Keratinocyte (primary cell): ENCODE measurements around the gene PAPOLA. TPM values are rescaled to one million over a fixed set of nuclear protein-coding genes. Genes with fewer than 3 reads are reported as not detected.
"Not testable (repeated sequence)": the region's sequence is repeated elsewhere in the genome, so short reads cannot be mapped to it uniquely, and the experiment has no call there.

ENCODE experiments used
- DNase-seq: peaks from one replicate; pipeline ENCODE4 v3.0.0-alpha.2; 2011; ENCODE audit warnings: low read depth, missing footprints, low spot score
- FAIRE-seq: peaks from 2 replicates; lab custom pipeline; 2011; peaks lifted over from hg19 to GRCh38; lab: Jason Lieb, UNC
- H2AFZ ChIP-seq: 2 replicates; pipeline ENCODE4 v1.6.0; 2012; ENCODE audit warnings: low read length, control low read depth, inconsistent platforms; ENCODE audit not compliant: control insufficient read depth
- H3K27ac ChIP-seq: 2 replicates; pipeline ENCODE4 v1.5.1; 2011; ENCODE audit warnings: low read length; ENCODE audit not compliant: control insufficient read depth, insufficient read depth
- H3K27me3 ChIP-seq: 3 replicates; pipeline ENCODE4 v1.6.0; 2011; ENCODE audit warnings: low read length; ENCODE audit not compliant: control insufficient read depth, insufficient read depth; ENCODE audit errors: extremely low read depth
- H3K36me3 ChIP-seq, 2 experiments: 2 replicates in 1 of 2; 3 replicates in 1 of 2; pipeline ENCODE4 v1.5.1; 2011; ENCODE audit warnings: low read length in 2 of 2, mild to moderate bottlenecking in 1 of 2; ENCODE audit not compliant: control insufficient read depth in 2 of 2, insufficient read depth in 2 of 2; ENCODE audit errors: extremely low read depth in 1 of 2
- H3K4me1 ChIP-seq: 3 replicates; pipeline ENCODE4 v1.5.1; 2011; ENCODE audit warnings: low read length; ENCODE audit not compliant: control insufficient read depth, insufficient read depth; ENCODE audit errors: extremely low read depth
- H3K4me2 ChIP-seq: 3 replicates; pipeline ENCODE4 v1.6.0; 2011; ENCODE audit warnings: low read depth, low read length; ENCODE audit not compliant: control insufficient read depth, insufficient read depth; ENCODE audit errors: extremely low read depth
- H3K4me3 ChIP-seq, 3 experiments: fragments of 200-600 bp in 1 of 3; sonication (generic) in 1 of 3; 2 replicates in 2 of 3; 3 replicates in 1 of 3; pipeline ENCODE4 v1.5.1; 2011 to 2016; ENCODE audit warnings: low read length in 3 of 3, mild to moderate bottlenecking in 3 of 3, control low read depth in 2 of 3, inconsistent platforms in 1 of 3, low read depth in 1 of 3, mixed read lengths in 1 of 3, mixed run types in 1 of 3, moderate library complexity in 1 of 3; ENCODE audit not compliant: control insufficient read depth in 2 of 3, insufficient read depth in 2 of 3; ENCODE audit errors: extremely low read depth in 1 of 3
- H3K79me2 ChIP-seq: 2 replicates; pipeline ENCODE4 v1.6.0; 2012; ENCODE audit warnings: low read length; ENCODE audit not compliant: control insufficient read depth, insufficient read depth
- H3K9ac ChIP-seq: 3 replicates; pipeline ENCODE4 v1.6.0; 2011; ENCODE audit warnings: low read length; ENCODE audit not compliant: control insufficient read depth, insufficient read depth; ENCODE audit errors: extremely low read depth
- H3K9me1 ChIP-seq: 3 replicates; pipeline ENCODE4 v1.6.0; 2011; ENCODE audit warnings: low read length; ENCODE audit not compliant: control insufficient read depth, insufficient read depth; ENCODE audit errors: extremely low read depth
- H3K9me3 ChIP-seq: 2 replicates; pipeline ENCODE4 v1.5.1; 2012; ENCODE audit warnings: low read depth, low read length; ENCODE audit not compliant: control insufficient read depth
- H4K20me1 ChIP-seq: 3 replicates; pipeline ENCODE4 v1.6.0; 2011; ENCODE audit warnings: low read length; ENCODE audit not compliant: control insufficient read depth, insufficient read depth; ENCODE audit errors: extremely low read depth
- CTCF ChIP-seq, 3 experiments: IDR thresholded peaks in 1 of 3; conservative IDR thresholded peaks in 1 of 3; optimal IDR thresholded peaks in 1 of 3; 2 replicates in 2 of 3; 3 replicates in 1 of 3; pipeline versions ENCODE3 to v1.5.1; 2011; ENCODE audit warnings: low read length in 3 of 3, mild to moderate bottlenecking in 3 of 3, moderate library complexity in 2 of 3, control low read depth in 1 of 3, inconsistent platforms in 1 of 3; ENCODE audit not compliant: insufficient read depth in 2 of 3; ENCODE audit errors: extremely low read depth in 1 of 3
- EZH2 ChIP-seq: IDR thresholded peaks from one replicate; pipeline ENCODE4 v1.6.1; 2012; ENCODE audit warnings: inconsistent platforms, mild to moderate bottlenecking, low read length, moderate library complexity
- dilution Hi-C: fragments of 300-500 bp; cut with MboI; formaldehyde crosslinking; loops from one replicate; pipeline ENCODE4 v1.7.0; 2020; ENCODE audit warnings: low sequenced_read_pairs; ENCODE audit not compliant: extremely low pct_ligation_motif_present
- polyA plus RNA-seq, 5 experiments: library from polyadenylated mRNA; depleted of rRNA in 3 of 5; stranded (reverse) in 3 of 5; stranded (forward) in 1 of 5; unstranded in 1 of 5; fragments of >200 nt; gene quantifications; 1 replicate in 1 of 5; 2 replicates in 3 of 5; 3 replicates in 1 of 5; pipeline versions ENCODE4 v1.2.1 to v1.2.3, GENCODE V29; 2011 to 2012; ENCODE audit warnings: missing spikeins in 2 of 5, low read depth in 1 of 5, low replicate concordance in 1 of 5

The PAPOLA gene
- polyA plus RNA-seq, 1 donor (not counting 4 experiments of a cell fraction or from before 2014, with no cell fraction given) = 154 TPM

GRCh38 chr14:96466918-96467317, 35.3 kb upstream of the PAPOLA start:
- no peak overlapping the region for H3K9ac ChIP-seq
- H3K4me2 ChIP-seq = no peak overlapping the region
- no peak for DNase-seq
- TF ChIP-seq EZH2 (no peak), CTCF (optimal IDR thresholded peaks at IDR 0.05 in 1 of 3, IDR thresholded peaks at IDR 0.05 in 1 of 3, conservative IDR thresholded peaks at IDR 0.05 in 1 of 3; ENCODE audit: extremely low read depth in 1 of 3, insufficient read depth in 2 of 3, low read length in 3 of 3) (no peak)
- no peaks in the 10 kb centered on the region for H3K9me1 ChIP-seq
- H3K36me3 ChIP-seq = no peaks in the 10 kb centered on the region
- no peak overlapping the region for H3K27ac ChIP-seq
- no peaks in the 10 kb centered on the region for H4K20me1 ChIP-seq
- dilution Hi-C loops = no loop called here
- no peaks in the 10 kb centered on the region for H3K79me2 ChIP-seq
- FAIRE-seq = no peak
- no peaks in the 10 kb centered on the region for H3K27me3 ChIP-seq
- H3K4me3 ChIP-seq = no peak overlapping the region
- H2AFZ ChIP-seq = no peak overlapping the region
- H3K9me3 ChIP-seq = no peaks in the 10 kb centered on the region
- no peaks in the 10 kb centered on the region for H3K4me1 ChIP-seq

GRCh38 chr14:96470331-96470730, 31.9 kb upstream of the PAPOLA start:
- no peak overlapping the region for H2AFZ ChIP-seq
- no peaks in the 10 kb centered on the region for H3K36me3 ChIP-seq
- TF ChIP-seq EZH2 = no peak
- no peak for TF ChIP-seq CTCF (optimal IDR thresholded peaks at IDR 0.05 in 1 of 3, IDR thresholded peaks at IDR 0.05 in 1 of 3, conservative IDR thresholded peaks at IDR 0.05 in 1 of 3; ENCODE audit: extremely low read depth in 1 of 3, insufficient read depth in 2 of 3, low read length in 3 of 3)
- no peaks in the 10 kb centered on the region for H3K9me3 ChIP-seq
- DNase-seq = no peak
- dilution Hi-C loops = no loop called here
- no peaks in the 10 kb centered on the region for H3K9me1 ChIP-seq
- no peaks in the 10 kb centered on the region for H4K20me1 ChIP-seq
- no peak for FAIRE-seq
- no peak overlapping the region for H3K4me3 ChIP-seq
- no peaks in the 10 kb centered on the region for H3K79me2 ChIP-seq
- no peak overlapping the region for H3K4me2 ChIP-seq
- H3K4me1 ChIP-seq = no peaks in the 10 kb centered on the region
- H3K9ac ChIP-seq = no peak overlapping the region
- no peak overlapping the region for H3K27ac ChIP-seq
- H3K27me3 ChIP-seq = no peaks in the 10 kb centered on the region

GRCh38 chr14:96470967-96471366, 31.2 kb upstream of the PAPOLA start:
- not testable (repeated sequence) for H3K27me3 ChIP-seq

More at GRCh38 chr14:96470967-96471366, 31.2 kb upstream of the PAPOLA start:
- H3K4me3 ChIP-seq, H4K20me1 ChIP-seq, H3K9ac ChIP-seq, H3K9me3 ChIP-seq, H3K4me2 ChIP-seq, H3K9me1 ChIP-seq, dilution Hi-C loops, H3K79me2 ChIP-seq, H2AFZ ChIP-seq, H3K4me1 ChIP-seq, DNase-seq, H3K36me3 ChIP-seq, H3K27ac ChIP-seq, FAIRE-seq: not testable (repeated sequence)
